ENCODE data around the gene PRKCE.
"Not testable (repeated sequence)": the region's sequence is repeated elsewhere in the genome, so short reads cannot be mapped to it uniquely, and the experiment has no call there.

PRKCE gene

DNA sequence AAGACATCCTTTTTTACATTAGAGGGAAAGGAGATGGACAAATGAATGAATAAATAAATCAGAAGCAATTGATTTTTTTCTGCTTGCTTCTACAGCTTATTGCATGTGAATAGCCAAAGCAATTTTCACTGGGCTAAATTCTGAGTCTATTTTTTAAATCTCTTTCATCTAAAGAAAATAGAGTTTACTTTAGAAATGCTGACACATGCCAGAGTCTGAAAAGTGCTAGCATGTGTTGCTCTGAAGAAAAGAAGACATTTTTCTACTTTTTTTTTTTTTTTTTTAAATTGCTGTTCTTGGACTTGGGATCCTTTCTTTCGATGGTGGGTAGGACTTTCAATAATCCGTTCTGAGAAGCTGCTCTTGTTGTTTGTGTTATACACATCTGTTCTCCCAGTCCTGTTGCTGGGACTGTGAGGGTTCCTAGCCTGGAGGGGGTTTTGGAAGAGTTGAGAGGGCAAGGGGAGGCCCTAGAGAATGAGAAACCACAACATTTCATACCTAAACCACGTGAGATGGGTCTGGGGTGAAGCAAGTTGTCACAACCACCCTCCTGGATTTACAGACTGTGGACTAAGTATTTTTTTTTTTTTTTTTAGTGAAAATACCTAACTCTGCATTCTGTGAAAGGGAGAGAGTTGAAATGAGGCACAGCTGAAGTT, 193.5 kb downstream of the PRKCE start:
- no peak for DNase-seq

DNA sequence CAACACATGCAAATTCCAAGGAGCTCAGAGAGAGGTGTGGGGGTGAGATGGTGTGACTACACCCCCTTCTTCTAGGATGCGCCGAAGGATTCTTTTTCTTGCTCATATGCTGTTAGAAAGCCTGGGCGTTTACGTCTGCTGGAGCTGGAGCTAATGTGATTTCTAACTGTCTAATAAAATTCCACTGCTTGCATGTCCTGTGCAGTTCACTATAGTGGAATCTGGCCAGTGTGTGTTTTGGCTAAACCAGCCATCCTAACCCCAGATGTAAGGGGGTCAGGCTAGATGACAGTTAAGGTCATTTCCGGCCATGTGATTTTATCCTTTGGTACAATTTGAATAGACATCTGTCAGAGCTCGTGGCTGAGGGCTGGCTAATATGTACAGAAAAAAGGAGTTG, 194.1 kb downstream of the PRKCE start:
- DNase-seq: no peak

DNA sequence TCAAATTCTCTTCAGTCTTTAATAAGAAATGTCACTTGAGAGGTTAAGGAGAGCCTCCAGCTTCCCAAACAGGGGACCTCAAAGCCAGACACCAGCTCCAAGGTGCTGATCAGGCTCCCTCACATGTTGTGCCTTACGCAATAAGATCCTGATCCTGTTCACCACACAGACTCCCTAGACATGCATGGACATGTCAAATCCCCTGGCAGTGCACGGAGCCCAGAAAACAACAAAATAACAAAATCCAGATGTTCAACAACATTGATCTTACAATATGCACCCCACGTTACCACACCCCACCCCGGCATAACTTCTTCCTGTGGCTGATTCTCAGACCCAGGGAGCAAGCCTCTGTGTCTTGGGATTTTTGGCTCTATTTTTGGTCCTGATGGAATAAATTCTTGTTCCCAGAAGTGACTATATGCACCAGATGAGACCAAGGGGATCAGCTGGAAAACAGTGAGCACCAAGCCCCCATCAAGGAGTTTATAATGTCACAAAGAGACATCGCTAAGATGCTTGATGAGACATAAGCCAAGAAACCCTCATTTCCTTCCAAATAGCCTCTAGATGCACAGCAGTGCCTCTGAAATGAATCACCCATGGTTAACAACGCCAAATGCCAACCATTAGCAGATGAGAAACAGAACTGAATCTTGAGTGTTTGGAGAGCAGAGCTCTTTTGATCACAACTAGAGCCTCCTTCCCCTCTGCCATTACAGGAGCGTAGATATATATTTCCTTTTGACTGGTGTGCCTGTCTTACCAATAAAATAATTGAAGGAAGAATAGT, 198.2 kb downstream of the PRKCE start:
- DNase-seq: no peak

GRCh38 chr2:45850558-45850957, 199.1 kb downstream of the PRKCE start:
- no peak for DNase-seq

DNA sequence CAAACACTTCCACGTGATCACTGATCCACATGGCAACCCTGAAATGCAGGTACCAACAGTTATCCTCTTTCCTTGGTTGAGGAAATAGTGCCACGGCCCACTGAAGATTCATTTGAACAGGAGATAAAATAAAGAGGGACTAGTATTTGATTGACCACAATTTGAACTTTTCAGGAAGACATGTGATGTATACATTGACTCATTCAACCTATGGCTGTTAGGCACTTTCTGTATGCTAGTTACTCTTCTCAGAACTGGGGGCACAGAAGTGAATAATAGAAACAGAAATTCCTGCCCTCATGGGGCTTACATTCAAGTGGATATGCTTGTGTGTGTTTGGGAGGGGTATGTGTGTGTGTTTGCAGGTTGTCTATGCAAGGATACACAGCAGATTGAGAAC, 199.6 kb downstream of the PRKCE start:
- no peak for DNase-seq

GRCh38 chr2:45851576-45852304, 200.3 kb downstream of the PRKCE start:
- DNase-seq: no peak

DNA sequence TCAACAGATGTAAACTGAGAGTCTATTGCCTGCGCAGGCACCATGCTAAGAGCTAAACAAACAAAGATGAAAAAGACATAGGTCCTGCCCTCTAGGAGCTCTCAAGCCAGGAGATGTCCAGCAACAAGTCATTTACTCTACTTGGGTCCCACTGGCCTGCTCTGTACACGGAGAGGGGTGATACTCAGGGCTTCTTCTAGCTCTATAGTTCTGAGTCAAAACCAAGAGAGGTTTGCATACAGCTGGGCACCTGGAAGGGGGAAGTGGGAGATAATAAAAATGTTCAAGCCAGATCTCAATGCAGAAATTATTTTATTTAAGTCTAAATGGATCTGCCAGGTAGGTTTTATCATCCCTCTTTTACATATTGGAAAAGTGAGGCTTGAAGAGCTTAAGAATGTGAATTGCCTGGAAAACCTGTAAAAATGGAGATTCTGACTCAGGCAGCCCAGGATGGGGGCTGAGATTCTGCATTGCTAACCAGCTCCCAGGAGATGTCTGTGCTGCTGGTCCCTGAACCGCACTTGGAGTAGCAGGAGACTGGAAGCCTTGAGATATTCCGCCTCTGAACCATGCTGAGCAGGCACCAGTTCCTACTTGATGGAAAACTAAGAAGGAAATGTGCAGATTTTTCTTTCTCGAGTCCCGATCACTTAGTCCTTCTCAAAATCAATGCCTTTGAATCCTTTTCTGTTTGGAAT, 201.1 kb downstream of the PRKCE start:
- no peak for DNase-seq

GRCh38 chr2:45855374-45855773, 203.9 kb downstream of the PRKCE start:
- no peak for DNase-seq

DNA sequence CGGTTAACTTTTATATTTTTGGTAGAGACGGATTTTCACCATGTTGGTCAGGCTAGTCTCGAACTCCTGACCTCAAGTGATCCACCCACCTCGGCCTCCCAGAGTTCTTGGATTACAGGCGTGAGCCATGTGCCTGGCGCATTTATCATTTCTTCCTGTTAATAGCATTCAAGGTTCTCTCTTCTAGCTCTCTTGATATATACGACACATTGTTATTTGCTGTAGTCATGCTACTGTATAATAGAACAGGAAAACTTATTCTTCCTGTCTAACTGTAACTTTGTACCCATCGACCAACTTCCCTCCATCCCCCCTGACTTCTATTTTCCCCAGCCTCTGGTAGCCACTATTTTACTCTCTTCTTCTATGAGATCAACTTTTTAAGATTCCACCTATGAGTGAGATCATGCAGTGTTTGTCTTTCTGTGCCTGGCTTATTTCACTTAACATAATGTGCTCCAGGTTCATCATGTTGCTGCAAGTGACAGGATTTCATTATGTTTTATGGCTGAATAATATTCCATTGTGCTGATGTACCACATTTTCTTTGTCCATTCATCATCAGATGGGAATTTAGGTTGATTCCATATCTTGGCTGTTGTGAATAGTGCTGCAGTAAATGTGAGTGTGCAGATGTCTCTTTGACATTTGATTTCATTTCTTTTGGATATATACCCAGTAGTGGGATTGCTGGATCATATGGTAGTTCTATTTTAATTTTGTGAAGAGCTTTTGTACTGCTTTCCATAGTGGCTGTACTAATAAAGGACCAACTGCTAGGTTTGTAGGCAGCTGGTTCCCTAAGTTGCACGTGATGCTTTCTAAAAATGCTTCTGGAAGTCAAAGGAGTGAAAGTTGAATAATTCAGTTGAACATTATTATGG, 205.2 kb downstream of the PRKCE start:
- no peak for DNase-seq

DNA sequence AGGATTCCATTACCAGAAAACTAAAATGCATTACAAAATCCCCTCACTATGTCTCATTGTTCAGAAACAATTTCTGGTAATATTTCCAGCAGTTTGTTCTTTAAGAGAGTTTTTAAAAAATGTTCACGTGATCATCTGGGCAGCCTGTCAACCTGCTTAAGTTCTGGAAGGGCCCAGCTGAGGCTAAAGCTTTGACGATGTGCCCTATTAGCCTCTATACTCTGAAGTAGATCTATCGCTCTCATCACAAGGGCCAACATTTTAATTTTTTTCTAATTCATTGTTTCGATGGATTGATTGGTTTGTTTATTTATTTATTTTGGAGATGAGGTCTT, 205.8 kb downstream of the PRKCE start:
- no peak for DNase-seq

DNA sequence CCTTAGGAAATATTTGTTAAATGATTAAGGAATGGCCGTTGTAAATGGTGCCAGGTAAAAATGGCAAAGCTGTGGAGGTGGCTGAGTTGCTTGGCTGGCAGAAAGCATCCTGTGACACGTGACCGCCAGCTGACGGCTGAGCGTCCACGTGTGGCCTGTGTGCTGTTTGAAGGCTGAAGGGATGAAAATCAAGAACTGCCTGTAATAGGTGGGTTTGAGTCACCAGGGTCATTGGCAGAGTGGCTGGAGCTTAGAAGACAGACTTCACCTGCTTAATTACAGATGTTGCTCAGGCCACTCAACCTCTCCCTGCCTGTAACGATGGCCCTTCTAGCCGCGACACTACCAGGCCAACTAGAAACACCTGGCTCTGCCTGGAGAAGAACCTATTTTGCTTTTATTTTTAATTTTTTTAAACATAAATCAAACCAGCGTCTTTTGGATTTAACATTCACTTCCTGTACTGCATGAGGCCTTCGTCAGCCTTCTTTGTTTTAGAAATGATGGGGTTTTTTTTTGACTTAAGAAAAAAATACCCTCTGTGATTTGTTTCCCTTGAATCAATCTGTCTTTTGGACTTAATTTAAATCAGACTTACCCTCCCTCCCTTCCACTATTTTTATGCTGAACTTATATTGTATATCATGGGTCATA, 206.5 kb downstream of the PRKCE start:
- no peak for DNase-seq

GRCh38 chr2:45858872-45859271, 207.4 kb downstream of the PRKCE start:
- not testable (repeated sequence) for DNase-seq

DNA sequence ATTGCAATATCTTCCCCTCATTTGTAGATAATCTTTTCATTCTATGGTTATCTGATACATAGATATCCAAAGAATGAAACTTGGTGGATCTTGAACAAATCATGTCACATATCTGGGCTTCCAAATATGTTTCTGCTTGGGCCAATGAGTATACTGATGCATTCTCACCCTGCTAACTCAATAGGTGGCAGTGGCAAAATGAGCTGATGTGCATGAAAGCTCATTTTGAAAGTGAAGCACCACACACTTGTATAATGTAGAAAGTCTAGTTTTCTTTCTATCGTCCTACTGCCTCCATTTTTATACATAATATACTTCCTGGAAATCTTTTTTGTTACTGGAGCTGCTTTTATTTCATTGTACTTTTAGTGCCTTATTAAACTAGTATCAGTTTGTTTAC, 208.2 kb downstream of the PRKCE start:
- DNase-seq: no peak

GRCh38 chr2:45860136-45861121, 209.0 kb downstream of the PRKCE start:
- peak; percentile 19 for DNase-seq

DNA sequence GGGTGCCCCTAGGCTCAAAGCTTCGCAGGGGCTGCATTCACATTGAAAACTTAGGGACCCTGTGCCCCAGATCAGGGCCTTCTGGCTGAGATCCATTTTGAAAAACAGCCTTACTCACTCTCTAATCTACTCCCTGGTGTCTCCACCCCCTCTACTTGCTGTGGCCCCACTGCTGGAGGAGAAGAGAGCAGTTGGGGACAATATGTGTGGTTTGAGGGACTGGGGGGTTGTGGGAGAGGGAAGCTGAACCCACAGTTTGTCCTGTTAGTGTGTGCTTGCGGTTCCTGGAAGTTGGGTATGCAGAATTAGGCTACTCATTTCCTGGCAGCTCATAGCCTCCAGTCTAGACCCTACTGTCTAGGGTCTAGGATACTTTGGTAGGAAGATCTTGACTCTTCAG, 211.4 kb downstream of the PRKCE start:
- DNase-seq: no peak

- no peak for DNase-seq
Observed at GRCh38 chr2:45864121-45864520, 212.6 kb downstream of the PRKCE start.

DNA sequence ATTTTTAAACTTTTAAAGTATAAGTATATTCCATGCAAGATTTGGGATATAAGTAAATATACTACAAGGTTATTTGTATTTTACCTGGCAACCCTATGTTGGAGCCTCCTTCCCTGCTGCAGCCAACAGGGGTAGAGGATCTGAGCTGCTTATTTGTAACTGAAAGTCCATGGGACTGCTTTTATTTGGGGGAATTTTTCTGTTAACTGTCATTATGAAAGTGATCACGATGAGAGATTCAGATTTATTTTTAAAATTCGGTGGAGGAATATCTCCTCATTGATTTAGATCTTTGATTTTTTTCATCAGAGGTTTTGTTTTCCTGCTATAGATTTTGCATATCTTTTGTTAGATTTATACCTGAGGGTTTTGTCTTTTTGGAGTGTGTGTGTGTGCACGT, 215.9 kb downstream of the PRKCE start:
- DNase-seq: no peak

GRCh38 chr2:45867800-45868199, 216.3 kb downstream of the PRKCE start:
- no peak for DNase-seq

DNA sequence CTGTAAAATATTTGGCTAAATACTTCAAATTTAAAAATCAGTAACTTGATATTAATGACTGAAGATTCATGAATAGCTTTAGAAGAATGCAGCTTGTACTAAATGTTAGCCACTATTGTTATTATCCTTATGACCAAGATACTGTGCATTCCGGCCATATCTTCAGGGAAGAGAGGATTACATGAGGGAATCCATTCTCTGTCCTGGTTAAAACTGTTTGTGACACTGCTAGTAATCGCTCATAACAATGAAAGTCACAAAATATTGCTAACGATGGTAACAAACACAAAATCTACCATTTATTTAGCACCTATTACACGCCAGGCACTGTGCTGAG, 217.7 kb downstream of the PRKCE start:
- no peak for DNase-seq

DNA sequence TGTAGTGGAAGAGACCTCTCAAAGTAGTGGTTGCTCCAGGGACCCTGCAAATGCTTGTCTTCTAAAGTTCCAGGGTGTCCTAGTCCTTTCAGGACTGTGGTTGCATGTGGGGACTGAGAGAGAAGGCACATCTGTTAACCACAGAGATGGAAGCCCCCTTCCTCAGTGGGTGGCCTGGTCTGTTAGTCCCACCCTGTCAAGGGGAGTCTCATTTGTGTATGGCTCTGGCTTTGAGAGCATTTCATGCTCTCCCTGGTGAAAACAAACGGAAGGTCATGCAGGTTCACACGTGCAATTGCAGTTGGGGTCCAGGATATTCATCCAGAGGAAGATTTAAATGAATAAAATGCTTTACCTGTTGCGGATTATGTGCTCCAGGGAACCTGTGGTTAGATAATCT, 219.6 kb downstream of the PRKCE start:
- no peak for DNase-seq

GRCh38 chr2:45871541-45871940, 220.1 kb downstream of the PRKCE start:
- DNase-seq: no peak
